ENCODE results near the gene ABCA7. TPM values are rescaled to one million over a fixed set of nuclear protein-coding genes. Genes with fewer than 3 reads are reported as not detected.

ABCA7 gene
- total RNA-seq, 4 donors from 2014 or later = 0.59 to 10.4 (median 2.7) TPM

GRCh38 chr19:1076046-1076386 is 36.1 kb downstream of the ABCA7 start:
- DNase-seq = no peak
- no peak overlapping the region for H3K4me3 ChIP-seq
- H3K4me1 ChIP-seq = peaks cover 0 to 6% of the 10 kb centered on the region in 2 donors
- no peaks in the 10 kb centered on the region for H3K9me3 ChIP-seq
- intact Hi-C loops (cut with DNase I; ENCODE audit: low total_unique reads) = no loop called here
- TF ChIP-seq POLR2A (IDR thresholded peaks at IDR 0.05) (no peak), CTCF (IDR thresholded peaks at IDR 0.05) (no peak)
- H3K27me3 ChIP-seq = peaks cover under 1% of the 10 kb centered on the region in 2 donors
- H3K36me3 ChIP-seq = no peaks in the 10 kb centered on the region
- no peak overlapping the region for H3K27ac ChIP-seq

- H3K27ac ChIP-seq = no peak overlapping the region
- DNase-seq = no peak
- TF ChIP-seq POLR2A (IDR thresholded peaks at IDR 0.05) = no peak
- no peak for TF ChIP-seq CTCF (IDR thresholded peaks at IDR 0.05)
- no peaks in the 10 kb centered on the region for H3K9me3 ChIP-seq
- no peaks in the 10 kb centered on the region for H3K36me3 ChIP-seq
- peaks cover 0 to 3% of the 10 kb centered on the region in 2 donors for H3K4me1 ChIP-seq
- H3K4me3 ChIP-seq = no peak overlapping the region
- H3K27me3 ChIP-seq = no peaks in the 10 kb centered on the region
- intact Hi-C loops (cut with DNase I; ENCODE audit: low total_unique reads) = no loop called here
These were observed 37.0 kb downstream of the ABCA7 start for GRCh38 chr19:1076951-1077350.

- DNase-seq = no peak
- TF ChIP-seq CTCF (IDR thresholded peaks at IDR 0.05) = no peak
- TF ChIP-seq POLR2A (IDR thresholded peaks at IDR 0.05) = no peak
- Histone ChIP-seq H3K27me3 (no peaks in the 10 kb centered on the region), H3K4me3 (no peak overlapping the region), H3K36me3 (no peaks in the 10 kb centered on the region), H3K4me1 (peaks cover 0 to 13% of the 10 kb centered on the region in 2 donors), H3K9me3 (no peaks in the 10 kb centered on the region), H3K27ac (no peak overlapping the region)
- intact Hi-C loops (cut with DNase I; ENCODE audit: low total_unique reads) = loop anchor here (10.0 kb wide), 1 partner anchor 45 kb away; no protein-coding TSS in a partner anchor
These were observed 39.7 kb downstream of the ABCA7 start for GRCh38 chr19:1079566-1080111.

GRCh38 chr19:1080360-1081161 is 40.7 kb downstream of the ABCA7 start:
- intact Hi-C loops (cut with DNase I; ENCODE audit: low total_unique reads) = loop anchor here (10.0 kb wide), 1 partner anchor 46 kb away; no protein-coding TSS in a partner anchor
- no peak overlapping the region for H3K27ac ChIP-seq
- H3K27me3 ChIP-seq = no peaks in the 10 kb centered on the region
- no peaks in the 10 kb centered on the region for H3K9me3 ChIP-seq
- H3K36me3 ChIP-seq = no peaks in the 10 kb centered on the region
- TF ChIP-seq CTCF (IDR thresholded peaks at IDR 0.05) (no peak), POLR2A (IDR thresholded peaks at IDR 0.05) (no peak)
- H3K4me3 ChIP-seq = no peak overlapping the region
- no peak for DNase-seq
- H3K4me1 ChIP-seq = peaks cover 0 to 13% of the 10 kb centered on the region in 2 donors

Data from uterus (tissue), 4 donors.